IPS-NIHi11 (cell line): ENCODE results near the gene DTWD2.
"Not testable (repeated sequence)": the region's sequence is repeated elsewhere in the genome, so short reads cannot be mapped to it uniquely, and the experiment has no call there.

Experiments used
- DNase-seq: peaks from one replicate; pipeline ENCODE4 v3.0.0; 2012; ENCODE audit warnings: mixed read lengths, low spot score

DTWD2 gene

DNA sequence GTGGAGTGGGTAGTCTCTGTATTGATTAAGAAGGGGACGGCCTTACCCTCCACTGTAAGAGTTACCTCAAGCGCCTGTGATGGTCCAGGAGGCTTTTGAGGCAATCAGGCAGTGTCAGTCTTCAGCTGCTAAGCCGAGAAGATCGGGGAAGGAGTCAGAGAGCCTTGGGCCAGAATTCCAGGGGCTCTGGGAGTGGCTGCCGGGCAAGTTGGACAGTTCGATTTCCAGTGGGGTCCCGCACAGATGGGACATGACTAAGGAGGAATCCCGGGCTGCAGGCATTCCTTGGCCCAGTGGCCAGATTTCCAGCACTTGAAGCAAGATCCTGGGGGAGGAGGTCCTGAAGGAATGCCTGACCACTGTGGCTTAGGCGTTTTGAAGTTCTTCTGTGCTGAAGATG lies 38.0 kb downstream of the DTWD2 start:
- DNase-seq: not testable (repeated sequence)

DNA sequence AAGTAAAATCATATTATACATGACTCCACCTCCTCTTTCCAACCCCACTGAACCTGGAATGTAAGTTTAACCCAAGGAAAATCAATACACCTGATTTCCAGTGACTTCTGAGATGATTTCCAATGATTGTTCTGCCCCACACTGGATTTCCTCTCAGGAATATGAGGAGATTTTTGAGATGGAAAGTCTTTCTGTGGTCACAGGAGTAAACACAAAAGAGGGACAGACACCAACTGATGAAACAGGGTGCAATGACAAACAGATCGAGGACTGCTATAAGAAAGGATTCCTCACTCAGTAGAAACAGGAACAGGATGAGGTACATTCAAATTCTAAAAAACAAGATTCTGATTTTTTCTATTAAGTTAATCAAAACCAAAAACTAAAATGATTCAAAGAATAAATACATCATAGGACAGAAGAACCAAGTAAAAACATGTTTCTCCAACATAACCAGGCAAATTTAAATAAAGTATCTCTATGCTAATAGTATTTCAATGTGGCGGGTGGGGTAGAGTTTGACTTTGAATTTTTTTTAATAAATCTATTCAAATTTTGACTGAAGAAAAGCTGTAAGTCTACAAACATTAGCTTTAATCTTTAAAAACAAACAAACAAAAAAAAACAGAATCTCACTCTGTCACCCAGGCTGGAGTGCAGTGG lies 42.1 kb downstream of the DTWD2 start:
- no peak for DNase-seq

DNA sequence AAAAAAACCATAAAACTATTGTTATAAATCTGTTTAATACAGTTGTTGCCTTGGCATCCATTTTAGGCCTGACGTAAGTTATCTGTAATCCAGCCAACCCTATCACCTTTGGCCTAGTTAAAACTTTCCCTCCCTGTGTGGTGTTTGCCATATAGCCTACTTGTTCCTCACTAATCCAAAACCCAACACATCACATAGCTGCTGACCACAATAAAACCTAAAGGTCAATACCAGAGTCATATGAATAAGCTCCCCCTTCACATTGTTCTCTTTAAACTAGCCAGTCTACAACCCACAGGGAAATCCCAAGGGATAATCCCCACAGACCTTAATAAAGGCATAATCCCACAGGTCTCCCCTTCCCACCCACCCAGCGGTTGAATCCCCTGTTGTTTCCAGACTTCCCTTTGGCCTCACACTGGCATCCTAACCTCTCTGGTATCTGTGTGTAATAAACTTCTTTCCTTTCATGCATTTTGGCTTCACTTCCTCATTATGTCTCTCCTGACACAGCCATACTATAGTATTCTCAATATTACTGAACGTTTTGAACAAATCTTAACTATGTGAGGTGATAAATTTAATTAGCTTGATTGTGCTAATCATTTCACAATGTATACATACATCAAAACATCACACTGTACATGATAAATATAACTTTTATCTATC lies 50.8 kb downstream of the DTWD2 start:
- DNase-seq: no peak

DNA sequence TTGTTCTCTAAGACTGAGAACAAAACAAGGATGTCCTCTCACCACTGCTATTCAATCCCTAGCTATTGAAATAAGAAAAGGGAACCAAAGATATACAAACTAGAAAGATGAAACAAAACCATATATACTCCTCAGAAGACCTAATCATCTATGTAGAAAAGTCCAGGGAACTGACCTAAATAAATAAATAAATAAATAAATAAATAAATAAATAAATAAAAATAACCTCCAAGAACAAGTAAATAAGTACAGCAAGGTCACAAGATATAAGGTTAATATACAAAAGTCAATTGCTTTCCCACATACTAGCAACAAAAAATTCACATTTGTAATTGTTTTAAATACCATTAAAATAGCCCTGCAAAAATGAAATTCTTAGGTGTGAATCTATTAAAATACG lies 54.6 kb downstream of the DTWD2 start:
- no peak for DNase-seq

DNA sequence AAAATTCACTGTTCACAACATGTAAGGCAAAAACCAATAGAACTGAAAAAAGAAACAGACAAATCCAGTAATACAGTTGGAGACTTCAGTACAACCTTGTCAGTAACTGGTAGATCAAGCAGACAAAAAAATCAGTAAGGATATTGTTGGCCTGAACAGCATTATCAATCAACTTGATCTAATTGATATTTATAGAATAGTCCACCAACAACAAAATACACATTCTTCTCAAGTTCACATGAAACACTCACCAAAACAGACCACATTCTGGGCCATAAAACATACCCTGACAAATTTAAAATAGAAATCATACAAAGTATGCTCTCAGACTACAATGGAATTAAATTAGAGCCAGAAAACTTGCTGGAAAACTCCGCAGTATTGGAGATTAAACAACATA lies 56.8 kb downstream of the DTWD2 start:
- no peak for DNase-seq

DNA sequence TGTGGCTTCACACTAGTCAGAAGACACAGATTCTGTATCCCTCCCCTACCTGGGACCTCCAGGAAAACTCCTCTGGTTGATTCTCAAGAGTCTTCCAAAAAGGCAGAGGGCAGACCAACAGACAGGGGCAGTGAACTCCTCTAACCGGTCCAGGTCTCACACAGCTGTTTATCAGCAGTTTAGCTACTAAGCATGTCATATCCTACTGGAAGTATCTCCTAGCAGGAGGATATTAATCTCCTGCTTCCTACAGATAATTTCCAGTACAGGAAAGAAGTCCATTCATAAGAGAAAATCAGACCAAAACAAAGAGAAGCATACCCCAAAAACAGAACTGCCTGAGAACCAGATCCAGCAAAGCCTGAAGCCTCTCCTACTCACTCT lies 64.3 kb downstream of the DTWD2 start:
- DNase-seq: no peak

DNA sequence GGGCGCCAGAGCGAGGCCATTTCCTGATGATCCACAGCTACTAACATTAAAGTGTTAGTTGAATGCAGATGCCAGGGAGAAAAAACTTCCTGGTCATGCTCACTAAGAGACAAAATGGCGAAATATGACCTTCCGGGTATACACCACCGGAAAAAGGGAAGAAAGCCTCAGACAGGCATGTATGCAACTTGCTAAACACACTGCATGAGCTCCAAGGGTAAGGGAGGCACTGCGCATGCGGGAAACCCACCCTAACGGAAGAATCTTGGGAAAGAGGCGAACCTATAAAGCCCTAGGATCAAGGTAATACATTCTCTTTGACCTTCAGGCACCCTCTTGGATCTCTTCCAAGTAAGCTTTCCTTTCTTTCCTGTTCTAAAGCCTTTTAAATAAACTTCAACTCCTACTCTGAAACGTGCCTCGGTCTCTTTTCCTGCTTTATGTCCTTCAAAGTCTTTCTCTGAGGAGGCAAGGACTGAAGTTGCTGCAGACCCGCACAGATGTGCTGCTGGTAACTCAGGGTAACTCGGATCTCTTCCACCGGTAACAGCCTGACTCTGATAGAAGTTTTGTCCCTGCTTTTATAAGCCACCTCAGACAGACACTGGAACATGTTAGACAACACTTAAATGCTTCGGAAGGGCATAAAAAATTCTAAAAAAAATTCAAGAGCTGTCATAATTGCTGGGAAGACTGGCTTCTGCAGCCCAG lies 64.9 kb downstream of the DTWD2 start:
- no peak for DNase-seq

DNA sequence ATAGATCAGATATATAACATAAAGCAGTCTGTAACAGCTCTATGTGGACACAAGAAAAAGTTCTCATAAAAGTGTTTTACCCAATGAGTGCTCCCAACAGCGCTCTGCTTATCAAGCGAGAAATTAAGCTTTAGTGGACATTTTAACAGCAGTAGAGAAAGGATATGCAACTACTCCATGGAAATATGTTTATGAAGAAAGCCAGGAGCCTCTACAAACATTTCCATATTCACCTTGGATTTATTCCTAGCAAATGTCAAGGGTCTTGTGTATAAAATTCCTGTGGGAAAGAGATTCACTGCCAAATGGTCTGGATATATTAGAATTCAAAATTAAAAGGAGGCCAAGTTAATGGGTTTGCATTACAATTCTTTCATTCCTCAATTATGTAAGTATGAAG lies 66.5 kb downstream of the DTWD2 start:
- DNase-seq: no peak

DNA sequence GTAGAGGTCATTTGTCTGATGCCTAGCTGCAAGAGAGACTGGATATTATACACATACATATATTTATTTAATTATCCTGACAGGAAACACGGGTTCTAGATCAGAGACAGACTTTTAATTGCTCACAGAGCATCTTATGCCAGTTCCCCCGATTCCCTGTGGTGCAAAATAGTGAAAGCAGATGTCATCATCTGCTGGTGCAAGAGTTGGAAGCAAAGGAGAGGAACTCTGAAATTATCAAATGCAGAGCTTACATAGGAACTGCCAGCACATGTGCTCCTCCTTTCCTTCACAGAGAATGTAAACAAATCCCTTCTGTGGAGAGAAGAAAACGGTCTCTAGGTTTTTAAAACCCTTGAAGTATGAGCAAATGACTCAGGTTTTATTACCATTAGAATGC lies 69.3 kb downstream of the DTWD2 start:
- no peak for DNase-seq

DNA sequence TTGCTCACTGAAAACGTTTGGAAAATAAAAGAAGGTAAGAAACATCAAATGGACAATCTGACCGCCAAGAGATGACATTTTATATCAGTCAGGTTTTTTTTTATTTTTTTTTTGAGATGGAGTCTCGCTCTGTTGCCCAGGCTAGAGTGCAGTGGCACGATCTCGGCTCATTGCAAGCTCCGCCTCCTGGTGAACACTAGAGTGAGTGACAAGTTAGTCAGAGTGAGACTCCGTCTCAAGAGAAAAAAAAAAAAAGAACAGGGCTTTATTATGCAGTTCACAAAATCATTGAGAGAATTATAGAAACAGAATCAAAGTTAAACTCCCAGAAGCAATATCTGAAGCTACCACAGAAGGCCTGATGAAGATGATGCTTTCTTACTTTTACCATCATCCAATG lies 70.1 kb downstream of the DTWD2 start:
- DNase-seq: no peak

DNA sequence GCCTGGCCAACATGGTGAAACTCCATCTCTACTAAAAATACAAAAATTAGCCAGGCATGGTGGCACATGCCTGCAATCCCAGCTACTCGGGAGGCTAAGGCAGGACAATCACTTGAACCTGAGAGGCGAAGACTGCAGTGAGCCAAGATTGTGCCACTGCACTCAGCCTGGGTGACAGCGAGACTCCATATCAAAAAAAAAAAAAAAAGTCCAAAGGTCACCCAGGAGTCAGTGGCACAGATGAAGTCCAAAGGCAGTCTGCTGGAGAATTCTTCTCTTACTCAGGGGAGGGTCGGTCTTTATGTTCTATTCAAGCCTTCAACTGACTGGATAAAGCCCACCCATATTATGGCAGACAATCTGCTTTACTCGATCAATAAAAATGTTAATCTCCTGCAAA lies 80.8 kb downstream of the DTWD2 start:
- DNase-seq: not testable (repeated sequence)

DNA sequence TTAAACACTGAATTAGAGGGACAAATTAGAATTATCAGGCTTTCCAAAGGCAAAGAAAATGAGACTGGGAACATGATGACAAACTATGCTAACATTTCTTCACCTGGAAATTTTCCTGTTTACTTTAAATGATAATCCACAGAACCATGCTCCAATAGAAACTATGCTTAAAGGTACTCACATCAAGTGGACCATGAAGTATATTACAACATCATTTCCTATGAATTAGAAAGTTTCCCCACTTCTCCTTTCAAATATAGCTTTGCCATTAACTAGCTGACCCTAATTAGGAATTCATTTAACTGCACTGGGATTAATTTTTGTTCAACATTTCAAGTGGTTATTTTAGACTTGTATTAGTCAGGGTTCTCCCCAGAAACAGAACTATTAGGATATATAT lies 81.4 kb downstream of the DTWD2 start:
- no peak for DNase-seq

DNA sequence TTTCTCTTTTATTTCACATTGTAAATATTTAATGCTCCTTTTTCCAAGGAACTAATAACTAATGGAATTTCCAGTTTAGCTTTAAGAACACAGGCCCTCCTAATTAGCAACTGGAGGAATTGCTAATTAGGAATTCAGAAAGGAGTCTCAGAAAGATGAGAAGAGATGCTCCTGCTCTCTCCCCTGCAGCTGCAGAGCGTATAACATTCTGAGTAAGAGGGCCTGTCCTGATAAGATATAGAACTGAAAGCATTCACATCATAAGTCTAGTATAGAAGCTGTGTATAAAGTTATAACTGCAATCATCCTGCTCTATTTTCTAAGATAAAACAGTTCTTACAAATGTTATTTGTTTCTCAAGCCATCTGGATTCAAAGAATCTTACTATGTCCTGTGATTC lies 83.2 kb downstream of the DTWD2 start:
- DNase-seq: no peak

DNA sequence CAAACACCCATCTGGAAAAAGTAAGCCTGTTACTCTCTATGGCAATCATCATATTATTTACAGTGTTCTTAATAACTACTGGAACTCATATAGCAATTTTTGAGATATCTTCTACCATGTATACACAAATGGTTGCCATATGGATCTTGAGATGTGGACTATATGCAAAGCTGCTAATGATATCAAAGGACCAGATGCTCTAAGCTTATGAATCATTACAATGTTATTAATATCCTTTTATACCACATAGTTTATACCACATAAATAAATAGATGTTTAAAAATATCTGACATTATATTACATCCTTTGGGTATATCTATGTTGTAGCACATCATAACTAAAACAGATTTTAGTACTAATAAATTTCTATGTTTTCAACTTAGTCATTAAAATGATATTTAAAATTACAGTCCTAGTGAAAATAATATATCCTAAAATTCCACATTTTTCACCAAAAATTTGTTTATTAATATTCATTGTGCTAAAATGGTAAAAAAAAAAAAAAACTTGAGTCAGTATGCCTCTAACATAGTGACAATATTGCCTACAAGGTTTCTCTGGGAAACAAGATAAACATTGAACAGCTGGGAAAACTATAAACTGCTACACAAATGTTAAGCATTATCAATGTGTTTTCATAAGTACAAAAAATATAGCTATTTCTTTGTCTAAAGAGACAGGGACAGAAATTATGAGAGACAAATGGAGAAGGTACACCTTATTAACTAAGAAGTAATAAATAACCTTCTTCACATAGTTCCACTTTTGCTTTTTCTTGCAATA lies 85.5 kb downstream of the DTWD2 start:
- no peak for DNase-seq

DNA sequence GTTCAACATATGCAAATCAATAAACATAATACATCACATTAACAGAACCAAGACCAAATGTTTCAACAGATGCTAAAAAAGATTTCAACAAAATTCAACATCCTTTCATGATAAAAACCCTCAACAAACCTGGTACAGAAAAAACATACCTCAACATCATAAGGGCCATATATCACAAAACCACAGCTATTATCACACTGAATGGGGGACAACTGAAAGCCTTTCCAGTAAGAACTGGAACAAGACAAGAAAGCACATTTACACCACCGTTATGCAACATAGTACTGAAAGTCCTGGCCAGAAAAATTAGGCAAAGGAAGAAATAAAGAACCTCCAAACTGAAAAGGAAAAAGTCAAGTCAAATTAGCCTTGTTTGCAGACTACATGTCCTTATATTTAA lies 93.6 kb downstream of the DTWD2 start:
- DNase-seq: no peak

DNA sequence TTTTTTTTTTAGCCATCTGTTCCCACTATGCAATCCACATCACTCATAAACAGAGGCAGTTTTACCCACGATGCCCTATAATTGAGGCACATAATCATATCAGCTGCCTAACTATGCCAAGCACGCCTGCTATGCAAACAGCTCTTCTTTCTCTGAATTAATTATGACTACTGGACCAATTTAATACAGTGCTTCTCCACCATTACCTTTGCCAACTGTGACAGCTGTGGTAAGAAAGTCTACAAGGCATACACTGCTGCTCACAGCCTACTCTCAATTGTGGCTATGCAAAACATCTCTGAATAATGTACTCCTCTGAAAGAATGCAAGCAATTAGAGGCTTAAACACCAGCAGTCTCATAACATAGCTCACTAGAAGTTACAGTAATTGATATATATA lies 97.1 kb downstream of the DTWD2 start:
- no peak for DNase-seq

DNA sequence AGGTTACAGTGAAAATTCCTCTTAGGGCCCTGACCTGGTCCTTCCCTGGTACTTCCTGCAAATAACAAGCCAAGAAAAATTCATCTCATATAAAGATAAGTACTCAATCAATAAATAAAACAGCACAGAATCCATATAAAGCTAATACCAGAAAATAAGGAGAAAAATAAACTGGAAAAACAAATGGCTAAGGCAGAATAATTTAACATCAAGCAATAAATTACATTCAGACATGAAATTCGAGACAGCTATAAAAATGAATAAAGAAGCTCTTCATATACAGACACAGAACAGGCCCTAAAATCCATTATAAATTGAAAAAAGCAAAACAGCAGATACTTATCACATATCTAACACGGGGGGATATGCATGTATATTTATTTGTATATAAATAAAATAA lies 99.2 kb downstream of the DTWD2 start:
- DNase-seq: no peak

DNA sequence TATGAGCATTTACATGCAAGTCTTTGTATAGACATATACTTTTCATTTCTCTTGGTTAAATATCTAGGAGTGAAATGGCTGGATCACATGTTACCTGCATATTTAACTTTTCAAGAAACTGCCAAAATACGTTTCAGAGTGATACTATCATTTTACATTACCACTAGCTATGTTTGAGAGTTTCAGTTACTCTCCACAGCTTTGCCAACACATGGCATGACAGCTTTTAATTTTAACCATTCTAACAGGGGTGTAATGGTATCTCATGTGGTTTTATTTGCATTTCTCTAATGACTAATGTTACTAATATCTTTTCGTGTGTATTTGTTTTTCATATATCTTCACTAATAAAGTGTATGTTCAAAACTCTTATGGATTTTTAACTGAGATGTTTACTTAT lies 99.8 kb downstream of the DTWD2 start:
- no peak for DNase-seq

DNA sequence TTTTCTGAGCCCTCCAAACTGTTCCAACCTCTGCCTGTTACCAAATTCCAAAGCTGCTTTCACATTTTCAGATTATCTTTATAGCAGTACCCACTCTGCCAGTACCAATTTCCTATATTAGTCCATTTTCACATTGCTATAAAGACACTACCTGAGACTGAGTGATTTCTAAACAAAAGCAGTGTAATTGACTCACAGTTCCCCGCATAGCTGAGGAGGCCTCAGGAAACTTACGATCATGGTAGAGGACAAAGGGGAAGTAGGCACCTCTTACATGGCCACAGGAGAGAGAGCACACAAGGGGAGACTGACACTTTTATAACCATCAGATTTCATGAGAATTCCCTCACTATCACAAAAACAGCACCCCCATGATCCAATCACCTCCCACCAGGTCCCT lies 105.0 kb downstream of the DTWD2 start:
- no peak for DNase-seq

DNA sequence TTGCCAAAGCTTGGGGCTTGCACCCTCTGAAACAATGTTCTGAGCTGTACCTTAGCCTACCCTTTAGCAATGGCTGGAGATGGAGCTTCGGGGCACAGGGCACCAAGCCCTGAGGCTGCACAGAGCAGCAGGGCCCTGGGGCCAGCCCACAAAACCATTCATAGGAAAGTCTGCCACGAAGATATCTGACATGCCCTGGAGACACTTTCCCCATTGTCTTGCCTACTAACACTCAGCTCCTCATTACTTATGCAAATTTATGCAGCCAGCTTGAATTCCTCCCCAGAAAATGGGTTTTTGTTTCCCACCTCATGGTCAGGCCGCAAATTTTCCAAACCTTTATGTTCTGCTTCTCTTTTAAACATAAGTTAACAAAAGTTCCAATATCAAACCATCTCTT lies 105.7 kb downstream of the DTWD2 start:
- DNase-seq: no peak

DNA sequence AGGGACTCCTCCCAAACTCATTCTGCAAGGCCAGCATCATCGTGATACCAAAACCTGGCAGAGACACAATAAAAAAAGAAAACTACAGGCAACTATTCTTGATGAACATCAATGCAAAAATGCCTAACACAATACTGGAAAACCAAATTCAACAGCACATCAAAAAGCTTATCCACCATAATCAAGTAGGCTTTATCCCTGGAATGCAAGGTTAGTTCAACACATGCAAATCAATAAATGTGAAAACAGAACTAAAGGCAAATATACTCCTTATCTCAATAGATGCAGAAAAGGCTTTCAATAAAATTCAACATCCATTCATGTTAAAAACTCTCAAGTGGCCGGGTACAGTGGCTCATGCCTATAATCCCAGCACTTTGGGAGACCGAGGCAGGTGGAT lies 111.5 kb downstream of the DTWD2 start:
- DNase-seq: not testable (repeated sequence)

DNA sequence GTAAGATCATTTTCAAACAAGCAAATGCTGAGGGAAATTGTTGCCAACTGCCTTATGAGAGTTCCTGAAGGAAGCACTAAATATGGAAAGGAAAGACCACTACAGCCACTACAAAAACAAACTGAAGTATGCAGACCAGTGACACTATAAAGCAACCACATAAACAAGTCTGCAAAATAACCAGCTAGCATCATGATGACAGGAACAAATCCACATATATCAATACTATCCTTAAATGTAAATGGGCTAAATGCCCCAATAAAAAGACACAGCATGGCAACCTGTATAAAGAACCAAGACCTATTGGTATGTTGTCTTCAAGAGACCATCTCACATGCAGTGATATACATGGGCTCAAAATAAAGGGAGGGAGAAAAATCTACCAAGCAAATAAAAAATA lies 113.2 kb downstream of the DTWD2 start:
- no peak for DNase-seq

DNA sequence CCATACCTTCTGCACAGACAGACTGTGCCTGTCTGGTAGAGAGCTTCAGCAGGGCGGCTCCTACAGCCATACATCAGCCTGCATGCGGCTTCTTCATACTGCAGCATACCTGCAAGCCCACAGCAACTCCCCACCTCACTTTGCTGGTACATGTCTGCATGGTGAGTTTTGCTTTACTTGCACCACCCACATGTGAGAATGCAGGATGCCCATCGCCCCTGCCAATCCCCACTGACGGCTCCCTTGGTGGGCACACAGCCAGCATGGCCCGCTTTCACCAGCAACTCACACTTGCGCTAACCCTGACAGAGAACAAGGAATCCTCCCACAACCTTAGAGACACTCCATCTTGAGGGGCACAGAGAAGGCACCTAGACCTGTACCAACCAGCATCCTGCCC lies 114.9 kb downstream of the DTWD2 start:
- no peak for DNase-seq
